ENCODE results near the gene KRTAP10-4.
"Not testable (repeated sequence)": the region's sequence is repeated elsewhere in the genome, so short reads cannot be mapped to it uniquely, and the experiment has no call there.

Gene KRTAP10-4

GRCh38 chr21:44579056-44579832, 5.7 kb downstream of the KRTAP10-4 start:
- DNase-seq (ENCODE audit: low spot score): no peak

- no peak for DNase-seq (ENCODE audit: low spot score)
Observed at GRCh38 chr21:44579833-44580144, 6.3 kb downstream of the KRTAP10-4 start.

- not testable (repeated sequence) for DNase-seq (ENCODE audit: low spot score)
Observed at GRCh38 chr21:44580231-44580821, 6.8 kb downstream of the KRTAP10-4 start, which contains the start of gene KRTAP10-5. KRTAP10-5 (minus strand) TSS chr21:44580604; CDS start chr21:44580578, 26 bp downstream.

- DNase-seq (ENCODE audit: low spot score): no peak
Observed at GRCh38 chr21:44581158-44581557, 7.6 kb downstream of the KRTAP10-4 start.

- DNase-seq (ENCODE audit: low spot score): no peak
Observed at GRCh38 chr21:44582055-44582454, 8.5 kb downstream of the KRTAP10-4 start.

GRCh38 chr21:44583089-44583799, 9.7 kb downstream of the KRTAP10-4 start:
- no peak for DNase-seq (ENCODE audit: low spot score)

GRCh38 chr21:44583800-44584147, 10.2 kb downstream of the KRTAP10-4 start:
- no peak for DNase-seq (ENCODE audit: low spot score)

- no peak for DNase-seq (ENCODE audit: low spot score)
Observed at GRCh38 chr21:44585892-44586291, 12.4 kb downstream of the KRTAP10-4 start.

- no peak for DNase-seq (ENCODE audit: low spot score)
Observed at GRCh38 chr21:44589094-44589493, 15.6 kb downstream of the KRTAP10-4 start.

GRCh38 chr21:44589586-44590305, 16.2 kb downstream of the KRTAP10-4 start:
- DNase-seq (ENCODE audit: low spot score): no peak

GRCh38 chr21:44590311-44590721, 16.8 kb downstream of the KRTAP10-4 start:
- no peak for DNase-seq (ENCODE audit: low spot score)

- DNase-seq (ENCODE audit: low spot score): not testable (repeated sequence)
Observed at GRCh38 chr21:44590897-44591800, 17.6 kb downstream of the KRTAP10-4 start.

GRCh38 chr21:44591801-44592130, 18.2 kb downstream of the KRTAP10-4 start:
- DNase-seq (ENCODE audit: low spot score): not testable (repeated sequence)

GRCh38 chr21:44592446-44593311, 19.1 kb downstream of the KRTAP10-4 start, which contains the start of gene KRTAP10-6:
KRTAP10-6 (minus strand) TSS chr21:44592505; CDS start chr21:44592484, 21 bp downstream.
- DNase-seq (ENCODE audit: low spot score): peak; percentile 63

- DNase-seq (ENCODE audit: low spot score): no peak
Observed at GRCh38 chr21:44593598-44594405, 20.3 kb downstream of the KRTAP10-4 start.

GRCh38 chr21:44594406-44594916, 20.9 kb downstream of the KRTAP10-4 start:
- DNase-seq (ENCODE audit: low spot score): no peak

GRCh38 chr21:44595524-44595923, 22.0 kb downstream of the KRTAP10-4 start:
- DNase-seq (ENCODE audit: low spot score): no peak

- DNase-seq (ENCODE audit: low spot score): no peak
Observed at GRCh38 chr21:44596068-44596725, 22.7 kb downstream of the KRTAP10-4 start.

- DNase-seq (ENCODE audit: low spot score): no peak
Observed at GRCh38 chr21:44598061-44598460, 24.5 kb downstream of the KRTAP10-4 start.

Measured in left forelimb (tissue), 1 donor.